ENCODE data around the gene GRB10. TPM values are rescaled to one million over a fixed set of nuclear protein-coding genes. Genes with fewer than 3 reads are reported as not detected.

The GRB10 gene
- total and polyA plus RNA-seq, 2 of the 8 experiments (the other 6 are each of a cell fraction or from before 2014, with no cell fraction given): 35.7 to 97.0 TPM

- H2BK12ac ChIP-seq (ENCODE audit: low read depth, low read length): no peak overlapping the region
- no peaks in the 10 kb centered on the region for H3K27me3 ChIP-seq (replicated peaks in 1 of 4; ENCODE audit: control insufficient read depth in 3 of 4, extremely low read depth in 1 of 4, insufficient read depth in 3 of 4, low read length in 3 of 4)
- no peaks in the 10 kb centered on the region for H3K79me2 ChIP-seq (ENCODE audit: control insufficient read depth in 1 of 2, insufficient read depth in 2 of 2, low read length in 2 of 2)
- H2BK5ac ChIP-seq (ENCODE audit: low read depth, low read length): no peak overlapping the region; the same call in 1 of the 2 replicates
- H3K27ac ChIP-seq (ENCODE audit: low read depth, low read length): no peak overlapping the region
- no peak overlapping the region for H3K14ac ChIP-seq (ENCODE audit: insufficient read length)
- FAIRE-seq (no peak), DNase-seq (ENCODE audit: low read depth in 1 of 2, low spot score in 2 of 2) (no peak)
- POLR2A ChIA-PET (ENCODE audit: partially characterized antibody): interaction anchor here (1.3 to 1.8 kb wide), 2 partner anchors 12 to 17 kb away, joined by 4 to 5 read pairs; no protein-coding TSS in a partner anchor
- 83% methylated on average over 20 of the region's 20 CpGs; no CpG with 5 or more reads in 1 of the 2 experiments for WGBS, 2 experiments (ENCODE audit: extremely low coverage in 1 of 2, insufficient coverage in 1 of 2, insufficient read length in 1 of 2, insufficient replicate concordance in 2 of 2, low coverage in 1 of 2, low lambda C conversion rate in 2 of 2, missing lambda C conversion rate in 1 of 2)
- no peak overlapping the region for H3K4ac ChIP-seq (replicated peaks; ENCODE audit: insufficient read length, low read depth, low read length)
- no peak overlapping the region for H4K5ac ChIP-seq (ENCODE audit: insufficient read length, low read depth, low read length)
- no peak overlapping the region for H3K18ac ChIP-seq (ENCODE audit: extremely low read depth, low read length)
- H3K56ac ChIP-seq (replicated peaks; ENCODE audit: insufficient read length, low read depth, low read length): no peak overlapping the region
- peaks cover 2% of the 10 kb centered on the region; the same call in 1 of the 2 replicates for H3K79me1 ChIP-seq (ENCODE audit: low read depth, low read length)
- H3K23me2 ChIP-seq (ENCODE audit: low read depth, low read length): no peaks in the 10 kb centered on the region
- H4K20me1 ChIP-seq (replicated peaks in 1 of 2; ENCODE audit: control insufficient read depth in 1 of 2, insufficient read depth in 2 of 2, low read length in 2 of 2): peaks cover 0 to 5% of the 10 kb centered on the region in 2 experiments
- no peak overlapping the region for H2BK15ac ChIP-seq (ENCODE audit: low read length)
- H3K4me2 ChIP-seq (ENCODE audit: insufficient read depth in 1 of 2, low read depth in 2 of 2, low read length in 2 of 2): no peak overlapping the region
- no peak overlapping the region for H4K8ac ChIP-seq (ENCODE audit: extremely low read depth, insufficient read depth, low read length)
- H4K91ac ChIP-seq (replicated peaks; ENCODE audit: insufficient read length, low read length): no peak overlapping the region
- H3K23ac ChIP-seq (ENCODE audit: insufficient read length): no peak overlapping the region
- no peak overlapping the region for H2BK120ac ChIP-seq (replicated peaks; ENCODE audit: low read depth, low read length)
- H3K36me3 ChIP-seq (ENCODE audit: control insufficient read depth in 2 of 4, insufficient read depth in 4 of 4, low read length in 3 of 4): peaks cover 6 to 36% (median 25%) of the 10 kb centered on the region in 4 experiments
- no peaks in the 10 kb centered on the region for H3K4me1 ChIP-seq (replicated peaks in 1 of 4; ENCODE audit: control insufficient read depth in 3 of 4, insufficient read depth in 4 of 4, low read length in 3 of 4)
- no peak overlapping the region for H3K4me3 ChIP-seq (ENCODE audit: extremely low read depth in 1 of 4, insufficient read depth in 2 of 4, low read depth in 3 of 4, low read length in 4 of 4)
- H2AFZ ChIP-seq (ENCODE audit: low read length): no peak overlapping the region
- CTCF ChIA-PET (ENCODE audit: partially characterized antibody): interaction anchor here (0.6 to 5.6 kb wide), 21 partner anchors 9 to 568 kb away, joined by 3 to 56 read pairs (median 4); no protein-coding TSS in a partner anchor
- no peak overlapping the region for H3K9ac ChIP-seq (replicated peaks in 1 of 4; ENCODE audit: extremely low read depth in 1 of 4, low read depth in 3 of 4, low read length in 3 of 4)
- no peak overlapping the region for H2BK20ac ChIP-seq (ENCODE audit: low read length)
- no peaks in the 10 kb centered on the region for H3K9me3 ChIP-seq (ENCODE audit: insufficient read depth in 2 of 2, low read depth in 1 of 2, low read length in 1 of 2)
- no peak overlapping the region for H2AK5ac ChIP-seq (ENCODE audit: low read depth, low read length)
- TF ChIP-seq RAD21 (IDR thresholded peaks at IDR 0.05 in 1 of 2, conservative IDR thresholded peaks at IDR 0.05 in 1 of 2; ENCODE audit: low read depth in 2 of 2, low read length in 2 of 2): peak; percentile 9 to 34; a peak in 3 of 4 replicates
- peak in 2 of 3 experiments; percentile 3 to 15; a peak in 1 of 4 replicates for TF ChIP-seq CTCF (IDR thresholded peaks at IDR 0.05; ENCODE audit: control extremely low read depth in 1 of 3, insufficient read depth in 1 of 3, low read depth in 1 of 3, low read length in 3 of 3)
- no peak for TF ChIP-seq ATF2 (IDR thresholded peaks at IDR 0.05; ENCODE audit: low read length)
These were observed 167.8 kb downstream of the GRB10 start for GRCh38 chr7:50614721-50615518.

Data from H1 (cell line).